AG20443 (cell line): ENCODE results near the gene TXNRD2.
A peak's percentile ranks its signal among the peaks of the same experiment; 100 is the strongest.

Experiments used
- DNase-seq: peaks from one replicate; pipeline ENCODE4 v3.0.0; 2012; ENCODE audit warnings: low spot score, mixed read lengths

TXNRD2 gene

DNA sequence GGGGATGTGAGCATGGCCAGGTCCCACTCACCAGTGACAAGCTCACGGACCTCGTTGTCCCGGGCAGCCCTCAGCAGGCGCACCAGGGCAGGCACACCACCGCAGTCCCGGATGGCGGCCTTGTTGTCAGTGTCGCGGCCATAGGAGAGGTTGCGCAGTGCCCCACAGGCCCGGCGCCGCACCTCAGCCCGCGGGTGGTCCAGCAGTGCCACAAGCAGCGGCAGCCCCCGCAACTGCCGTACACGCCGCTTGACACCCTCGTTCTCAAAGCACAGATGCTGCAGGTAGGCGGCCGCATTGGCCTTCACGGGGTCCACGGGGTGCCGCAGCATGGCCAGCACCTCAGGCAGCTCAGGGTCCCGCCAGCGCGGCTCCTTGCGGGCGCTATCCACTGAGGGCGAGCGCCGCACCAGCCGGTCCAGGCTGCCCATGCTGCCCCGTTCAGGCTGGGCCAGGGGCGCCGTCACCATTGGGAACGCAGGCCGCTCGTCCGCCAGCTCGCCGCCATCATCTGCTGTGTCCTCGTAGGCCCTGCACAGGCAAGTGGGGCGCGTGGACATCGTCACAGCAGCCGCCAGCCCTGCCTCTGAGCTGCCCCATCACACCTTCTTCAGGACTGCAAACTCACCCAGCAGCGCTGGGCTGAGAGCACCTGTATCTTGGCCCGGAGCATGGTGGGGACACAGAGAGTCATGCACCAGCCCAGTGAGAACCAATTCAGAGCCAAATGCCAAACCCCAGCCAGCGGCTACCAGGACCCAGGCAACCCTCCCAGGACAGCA, 38.3 kb upstream of the TXNRD2 start:
- DNase-seq, result no peak

GRCh38 chr22:19978748-19979147, 37.1 kb upstream of the TXNRD2 start:
- no peak for DNase-seq

DNA sequence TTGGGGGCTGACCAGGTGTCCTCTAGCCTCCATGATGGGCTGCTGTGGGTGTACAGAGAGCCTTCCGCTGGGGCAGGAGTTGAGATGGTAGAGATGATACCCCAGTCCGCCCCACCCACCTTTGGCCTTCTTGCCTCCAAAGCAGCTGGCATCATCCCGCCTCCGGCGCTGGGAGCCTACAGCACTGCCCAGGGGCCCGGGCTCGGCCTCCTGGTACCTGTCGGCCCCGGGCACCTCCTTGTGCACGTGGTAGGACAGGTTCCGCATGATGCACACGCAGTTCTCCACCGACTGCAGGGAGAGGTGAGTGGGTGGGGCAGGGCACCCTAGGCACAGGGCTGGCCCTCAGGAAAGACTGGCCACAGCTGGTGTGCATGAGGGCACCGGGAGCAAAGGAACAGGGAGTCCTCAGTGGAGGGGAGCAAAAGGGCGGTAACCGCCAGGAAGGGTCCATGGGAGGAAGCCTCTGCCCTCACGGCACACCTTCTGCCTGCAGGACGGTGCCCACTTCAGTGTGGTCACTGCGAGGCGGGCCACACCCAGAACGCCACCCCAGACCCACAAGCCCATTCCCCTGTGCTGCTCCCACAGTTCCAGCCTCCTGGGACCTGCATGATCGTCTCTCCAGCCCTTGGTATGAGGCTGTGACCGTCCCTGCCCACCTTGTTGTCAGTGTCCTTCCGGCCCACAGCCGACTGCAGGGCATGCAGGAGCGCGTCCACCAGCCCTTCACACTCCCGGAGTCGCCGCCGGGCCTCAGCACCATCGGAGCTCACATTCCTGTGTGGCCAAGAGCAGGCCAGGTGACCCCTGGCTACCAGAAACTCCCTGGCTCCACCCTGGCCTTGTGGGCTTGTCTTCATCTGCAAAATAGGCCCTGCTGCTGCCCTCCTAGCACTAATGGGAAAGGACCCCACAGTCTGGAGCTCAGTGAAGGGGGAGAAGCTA, 36.0 kb upstream of the TXNRD2 start:
- no peak for DNase-seq

DNA sequence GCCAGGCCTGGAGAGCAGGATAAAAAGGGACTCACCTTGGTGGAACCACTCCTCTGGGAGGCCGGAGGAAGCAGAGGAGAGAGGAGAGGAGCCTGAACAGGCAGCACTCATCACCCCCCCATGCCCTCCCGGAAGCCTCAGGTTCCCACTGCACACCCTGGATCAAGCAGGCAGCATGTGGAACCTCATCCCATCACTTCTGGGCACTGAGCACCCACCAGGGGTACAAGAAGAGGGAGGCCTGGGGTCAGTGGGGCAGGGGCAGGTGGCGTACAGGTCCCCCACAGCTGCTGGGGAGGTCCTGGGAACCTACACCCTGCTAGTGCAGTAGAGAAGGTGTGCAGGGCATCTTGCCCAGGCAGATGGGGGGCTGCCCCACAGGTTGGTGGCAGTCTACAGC, 35.1 kb upstream of the TXNRD2 start:
- no peak for DNase-seq

GRCh38 chr22:19975707-19976035, 34.1 kb upstream of the TXNRD2 start:
- no peak for DNase-seq

GRCh38 chr22:19974935-19975706, 33.5 kb upstream of the TXNRD2 start:
- no peak for DNase-seq

DNA sequence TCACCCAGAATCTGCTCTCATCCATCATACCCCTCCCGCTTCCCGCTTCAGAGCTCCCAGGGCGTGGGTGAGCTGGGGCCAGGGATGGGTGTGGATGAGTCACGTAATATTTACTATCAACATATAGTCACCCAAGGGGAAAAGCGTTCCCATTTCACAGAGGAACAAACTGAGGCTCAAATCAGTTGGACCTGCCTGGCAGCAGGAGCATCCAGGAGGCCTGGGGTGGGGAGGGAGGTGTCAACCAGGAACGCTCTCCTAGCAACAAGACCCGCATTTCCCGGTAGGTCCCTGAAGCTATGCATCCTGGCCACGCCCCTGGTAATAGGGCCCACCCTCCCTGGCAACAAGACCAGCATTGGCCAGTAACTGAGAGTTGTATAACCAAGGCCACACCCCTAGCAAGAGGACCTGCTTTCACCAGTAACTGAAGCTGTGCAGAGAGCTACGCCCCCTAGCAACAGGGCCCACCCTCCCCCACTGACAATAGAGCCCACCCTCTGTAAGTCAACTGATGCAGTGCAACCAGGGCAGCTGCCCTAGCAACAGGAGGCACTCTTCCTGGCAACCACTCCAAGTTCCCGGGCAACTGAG, 32.7 kb upstream of the TXNRD2 start:
- DNase-seq, result peak; percentile 79

GRCh38 chr22:19973551-19974267, 32.1 kb upstream of the TXNRD2 start:
- DNase-seq, result no peak

DNA sequence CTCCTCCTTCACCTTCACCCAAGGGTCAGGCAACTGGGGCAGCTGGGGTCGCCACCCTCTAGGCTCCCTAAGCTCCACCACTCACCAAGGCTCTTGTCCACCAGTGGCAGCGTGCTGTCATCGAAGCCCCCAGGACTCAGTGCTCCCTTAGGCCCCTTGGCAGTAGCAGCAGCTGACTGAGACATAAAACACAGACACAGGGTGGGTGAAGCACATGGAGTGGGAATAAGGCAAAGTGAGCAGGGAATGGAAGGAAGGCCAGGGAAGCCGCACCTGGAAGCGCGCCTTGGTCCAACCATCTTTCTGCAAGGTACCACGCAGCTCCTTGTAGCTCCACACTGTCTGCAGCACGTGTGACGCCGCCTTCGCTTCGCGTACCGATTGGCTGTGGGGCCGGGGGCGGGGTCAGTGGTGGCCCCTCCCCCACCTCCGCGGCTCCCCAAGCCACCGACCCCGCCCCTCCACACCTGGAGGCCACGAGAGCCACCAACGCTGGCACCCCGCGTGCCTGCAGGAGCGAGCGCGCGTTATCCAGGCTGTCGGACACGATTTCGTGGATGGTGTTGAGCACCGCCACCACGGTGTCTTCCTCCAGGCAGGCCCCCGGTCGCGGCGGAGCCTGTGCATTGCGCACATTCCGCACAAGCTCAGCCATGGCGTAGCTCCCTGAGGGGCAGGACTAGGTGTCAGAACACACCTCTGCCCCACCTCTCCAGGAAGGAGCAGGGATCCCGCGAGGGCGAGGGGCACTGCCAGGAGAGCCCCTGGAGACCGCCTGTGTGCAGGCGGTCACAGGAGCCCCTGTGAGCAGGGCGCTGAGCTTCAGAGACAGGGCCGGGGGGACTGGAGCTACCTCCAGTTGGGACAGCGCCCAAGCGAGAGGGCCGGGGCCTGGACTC, 31.3 kb upstream of the TXNRD2 start:
- no peak for DNase-seq

GRCh38 chr22:19972251-19972650, 30.6 kb upstream of the TXNRD2 start:
- DNase-seq, result no peak

DNA sequence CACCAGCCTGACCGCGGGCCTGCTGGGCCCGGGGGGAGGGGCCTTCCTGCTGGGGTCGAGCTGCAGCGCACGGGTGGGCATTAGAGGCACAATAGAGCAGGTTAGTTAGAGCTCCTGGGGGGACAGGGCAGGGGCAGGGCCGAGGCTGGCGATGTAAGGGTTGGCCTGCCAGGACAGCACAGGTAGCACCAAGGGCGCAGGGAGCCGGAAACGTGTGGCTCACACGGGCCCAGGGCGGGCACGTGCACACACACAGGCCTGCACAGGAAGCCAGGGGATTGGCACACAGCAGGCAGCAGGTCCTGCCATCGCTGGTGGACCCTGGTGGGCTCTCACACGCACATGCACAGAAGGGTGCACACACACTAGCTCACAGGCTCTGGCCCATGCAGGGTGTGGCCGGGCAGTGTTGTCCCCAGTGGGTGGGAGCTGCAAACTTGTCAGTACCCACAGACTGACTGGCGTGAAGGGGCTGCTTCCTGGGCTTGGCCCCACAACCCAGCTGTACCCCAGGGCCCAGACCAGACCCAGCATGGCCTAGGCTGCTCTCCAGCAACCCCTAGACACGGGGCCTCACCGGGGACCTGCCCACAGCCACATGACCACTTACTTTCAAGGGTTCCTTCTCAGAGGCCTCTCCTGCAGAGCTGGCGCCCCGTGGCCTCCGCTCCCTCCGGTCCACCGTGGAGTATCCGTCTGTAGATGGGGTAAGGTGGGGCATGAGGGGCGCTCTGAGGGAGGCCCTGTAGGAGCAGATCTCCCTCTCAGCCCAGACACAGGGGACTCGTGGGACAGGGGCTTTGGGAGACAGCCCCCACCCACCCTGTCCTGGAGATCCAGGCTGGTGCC, 29.9 kb upstream of the TXNRD2 start:
- no peak for DNase-seq

GRCh38 chr22:19970479-19971275, 29.1 kb upstream of the TXNRD2 start:
- DNase-seq, result peak; percentile 88

DNA sequence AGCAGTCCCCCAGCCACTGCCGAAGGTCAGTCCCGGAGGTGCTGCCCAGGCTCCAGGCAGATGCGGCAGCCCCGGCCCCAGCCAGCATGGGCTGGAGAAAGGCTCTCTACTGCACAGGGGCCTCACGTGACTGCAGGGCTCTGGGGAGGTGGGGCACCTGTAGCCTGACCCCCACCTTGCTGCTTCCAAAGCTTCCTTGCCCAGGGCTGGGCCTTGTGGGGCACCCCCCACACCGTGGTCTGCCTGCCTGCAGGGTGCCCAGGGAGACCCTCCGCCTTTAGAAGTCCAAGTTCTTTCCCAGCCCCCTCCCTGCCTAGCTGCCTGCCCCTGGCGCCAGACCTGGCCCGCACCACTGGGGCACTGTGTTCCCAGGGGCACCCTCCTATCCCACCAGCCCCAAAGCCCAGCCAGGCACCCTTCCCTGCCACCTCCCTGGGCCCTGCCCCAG, 28.4 kb upstream of the TXNRD2 start:
- no peak for DNase-seq

GRCh38 chr22:19969141-19969928, 27.7 kb upstream of the TXNRD2 start:
- DNase-seq, result no peak

DNA sequence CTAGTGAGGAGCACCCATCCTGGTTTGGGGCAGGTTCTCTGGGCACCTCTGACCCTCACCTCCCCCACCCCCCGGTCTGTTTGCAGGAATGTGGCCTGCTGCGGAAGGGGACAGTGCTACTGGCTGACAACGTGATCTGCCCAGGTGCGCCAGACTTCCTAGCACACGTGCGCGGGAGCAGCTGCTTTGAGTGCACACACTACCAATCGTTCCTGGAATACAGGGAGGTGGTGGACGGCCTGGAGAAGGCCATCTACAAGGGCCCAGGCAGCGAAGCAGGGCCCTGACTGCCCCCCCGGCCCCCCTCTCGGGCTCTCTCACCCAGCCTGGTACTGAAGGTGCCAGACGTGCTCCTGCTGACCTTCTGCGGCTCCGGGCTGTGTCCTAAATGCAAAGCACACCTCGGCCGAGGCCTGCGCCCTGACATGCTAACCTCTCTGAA, 26.9 kb upstream of the TXNRD2 start:
- DNase-seq, result no peak

GRCh38 chr22:19967850-19968449, 26.3 kb upstream of the TXNRD2 start:
- no peak for DNase-seq
